Adrenal gland (tissue), 12 donors: Measurements from ENCODE around the gene UMOD. TPM values are rescaled to one million over a fixed set of nuclear protein-coding genes. Genes with fewer than 3 reads are reported as not detected.

Experiments used
- DNase-seq, 7 donors: peaks; one replicate each; pipeline ENCODE4 v3.0.0-alpha.2; 2019 to 2020
- H3K27ac ChIP-seq, 5 donors: fragments of 200-600 bp; sonication (generic) in 4 of 5; 1 replicate in 3 of 5; 2 replicates in 2 of 5; pipeline versions ENCODE4 v1.5.1 to v1.8.0; 2016 to 2020; ENCODE audit warnings: mild to moderate bottlenecking in 1 of 5
- H3K27me3 ChIP-seq: fragments of 200-600 bp; 2 replicates; pipeline ENCODE4 v1.8.0; 2021
- H3K36me3 ChIP-seq, 2 donors: fragments of 200-600 bp; replicated peaks in 1 of 2; 1 replicate in 1 of 2; 2 replicates in 1 of 2; pipeline versions ENCODE4 v1.5.1 to v1.8.0; 2018 to 2022
- H3K4me1 ChIP-seq, 2 donors: fragments of 200-600 bp; replicated peaks in 1 of 2; 1 replicate in 1 of 2; 2 replicates in 1 of 2; pipeline versions ENCODE4 v1.5.1 to v1.8.0; 2018 to 2021
- H3K4me3 ChIP-seq, 4 donors: fragments of 200-600 bp; sonication (generic) in 3 of 4; one replicate each; pipeline ENCODE4 v1.5.1; 2016 to 2018
- H3K9me3 ChIP-seq, 3 donors: fragments of 200-600 bp; sonication (generic) in 1 of 3; replicated peaks in 1 of 3; 1 replicate in 2 of 3; 2 replicates in 1 of 3; pipeline versions ENCODE4 v1.5.1 to v1.8.0; 2016 to 2021
- POLR2A ChIP-seq, 2 donors: fragments of 450-650 bp; IDR thresholded peaks; one replicate each; pipeline ENCODE4 v1.6.1; 2017; ENCODE audit warnings: antibody characterized with exemption in 2 of 2, mild to moderate bottlenecking in 2 of 2, moderate library complexity in 1 of 2
- WGBS, 4 donors: extraction: QIAGEN DNeasy Blood & Tissue Kit in 2 of 4; methylation state at CpG; one replicate each; pipeline versions ENCODE4 v1.1.5 to v1.1.7; 2013 to 2017; 5-methylcytosine and 5-hydroxymethylcytosine counted together
- intact Hi-C, 2 donors: fragments of 100-400 bp; cut with DNase I; formaldehyde crosslinking; loops; one replicate each; pipeline versions ENCODE4 v1.14.1 to v1.15.0; 2022 to 2023
- polyA plus RNA-seq, 3 donors: library from polyadenylated mRNA; stranded (reverse); fragments of 200-250 nt in 2 of 3; fragments of 350-450 nt in 1 of 3; fragmentation: Illumina TruSeq in 1 of 3; extraction: RNeasy Lipid Tissue Mini Kit (QIAGEN cat#74804) in 1 of 3; gene quantifications; one replicate each; pipeline ENCODE4 v1.2.3, GENCODE V29; 2013 to 2014
- total RNA-seq, 9 donors: library from RNA; depleted of rRNA in 4 of 9; stranded (reverse); fragments of >200 nt in 4 of 9; fragments of 120-200 nt in 1 of 9; fragmentation: NEBNext Ultra II Directional in 1 of 9; extraction: Animal tissue kit (Norgen Biotek cat#: 25700) in 1 of 9; gene quantifications; one replicate each; pipeline versions ENCODE4 v1.1.0 to v1.2.4, GENCODE V29; 2013 to 2023
- TF ChIP-seq, protein P1 (sequence below), 6 experiments: fragments of 450-650 bp in 4 of 6; fragments of 200-600 bp in 2 of 6; sonication (generic) in 1 of 6; IDR thresholded peaks; 1 replicate in 5 of 6; 2 replicates in 1 of 6; pipeline versions ENCODE4 v1.5.1 to v1.8.0; 2016 to 2021; ENCODE audit warnings: antibody characterized with exemption in 6 of 6, mild to moderate bottlenecking in 2 of 6, moderate library complexity in 1 of 6
- donor health status: healthy with polysubstance abuse.
- donor health status: Bipolar disorder and iron deficiency.
- donor health status: DM: yes; HTN: yes; CAD: no.
- donor health status: DM: no; HTN: no; CAD: no.
- donor health status: DM: no; HTN: no; CAD: no.
- donor health status: DM: yes; HTN: yes; CAD: no.

The UMOD gene
- total and polyA plus RNA-seq, 12 donors, result not detected

DNA sequence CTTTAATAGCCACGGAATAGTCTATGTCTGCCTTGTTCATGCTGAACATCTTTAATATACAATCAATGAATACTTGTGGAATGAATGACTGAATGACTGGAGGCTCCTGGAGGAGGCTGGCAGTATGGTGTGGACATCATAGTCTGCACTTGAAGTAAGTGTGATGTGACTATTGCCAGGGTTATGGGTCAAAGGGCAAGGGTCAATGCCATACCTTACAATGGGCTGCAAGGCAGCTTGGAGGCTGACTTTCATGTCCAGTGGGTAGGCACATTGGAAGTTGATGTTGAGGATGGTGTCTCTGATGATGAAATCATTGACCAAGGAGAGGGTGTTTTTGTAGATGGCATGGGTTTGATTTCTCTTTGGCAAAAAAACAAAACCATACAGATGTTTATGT lies 33.1 kb downstream of the UMOD start:
- WGBS, 4 donors, result 42 to 78% (median 59%) methylated on average over 1 of the region's 1 CpG

DNA sequence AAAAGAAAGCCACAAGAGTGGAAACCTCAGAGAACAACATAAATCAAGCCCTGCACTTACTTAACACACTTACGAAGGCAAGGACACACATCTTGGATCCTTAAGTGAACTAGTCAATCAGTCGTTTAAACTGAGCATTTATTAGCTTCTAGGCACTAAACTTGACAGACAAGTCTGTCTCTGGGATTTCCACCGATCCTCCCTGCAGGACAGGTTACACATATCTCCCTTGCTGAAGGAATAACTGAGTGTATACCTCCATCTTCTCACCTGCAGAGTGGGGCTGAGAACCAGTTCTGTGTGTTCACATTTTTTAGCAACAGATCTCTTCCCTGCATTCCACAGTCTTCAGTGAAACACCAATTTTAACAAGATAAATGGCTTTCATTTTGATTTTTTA lies 34.1 kb downstream of the UMOD start:
- DNase-seq, result no peak
- H3K9me3 ChIP-seq, result no peaks in the 10 kb centered on the region
- no peak overlapping the region for H3K27ac ChIP-seq
- intact Hi-C loops, result no loop called here
- no peaks in the 10 kb centered on the region for H3K36me3 ChIP-seq
- H3K4me3 ChIP-seq, result no peak overlapping the region
- H3K27me3 ChIP-seq, result peaks cover 5% of the 10 kb centered on the region
- no peaks in the 10 kb centered on the region for H3K4me1 ChIP-seq
- 38 to 50% (median 40%) methylated on average over 3 of the region's 3 CpGs for WGBS, 4 donors
- no peak for TF ChIP-seq POLR2A (IDR thresholded peaks at IDR 0.05)
- TF ChIP-seq, protein P1, sequence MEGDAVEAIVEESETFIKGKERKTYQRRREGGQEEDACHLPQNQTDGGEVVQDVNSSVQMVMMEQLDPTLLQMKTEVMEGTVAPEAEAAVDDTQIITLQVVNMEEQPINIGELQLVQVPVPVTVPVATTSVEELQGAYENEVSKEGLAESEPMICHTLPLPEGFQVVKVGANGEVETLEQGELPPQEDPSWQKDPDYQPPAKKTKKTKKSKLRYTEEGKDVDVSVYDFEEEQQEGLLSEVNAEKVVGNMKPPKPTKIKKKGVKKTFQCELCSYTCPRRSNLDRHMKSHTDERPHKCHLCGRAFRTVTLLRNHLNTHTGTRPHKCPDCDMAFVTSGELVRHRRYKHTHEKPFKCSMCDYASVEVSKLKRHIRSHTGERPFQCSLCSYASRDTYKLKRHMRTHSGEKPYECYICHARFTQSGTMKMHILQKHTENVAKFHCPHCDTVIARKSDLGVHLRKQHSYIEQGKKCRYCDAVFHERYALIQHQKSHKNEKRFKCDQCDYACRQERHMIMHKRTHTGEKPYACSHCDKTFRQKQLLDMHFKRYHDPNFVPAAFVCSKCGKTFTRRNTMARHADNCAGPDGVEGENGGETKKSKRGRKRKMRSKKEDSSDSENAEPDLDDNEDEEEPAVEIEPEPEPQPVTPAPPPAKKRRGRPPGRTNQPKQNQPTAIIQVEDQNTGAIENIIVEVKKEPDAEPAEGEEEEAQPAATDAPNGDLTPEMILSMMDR (IDR thresholded peaks at IDR 0.05), result no peak

More for the DNA sequence above, 33.1 kb downstream of the UMOD start:
- Histone ChIP-seq H3K4me1 (no peaks in the 10 kb centered on the region), H3K36me3 (no peaks in the 10 kb centered on the region), H3K27me3 (peaks cover 5% of the 10 kb centered on the region), H3K4me3 (no peak overlapping the region), H3K9me3 (no peaks in the 10 kb centered on the region), H3K27ac (no peak overlapping the region)
- intact Hi-C loops, result no loop called here
- DNase-seq, result no peak
- TF ChIP-seq, protein P1 (IDR thresholded peaks at IDR 0.05), result no peak
- no peak for TF ChIP-seq POLR2A (IDR thresholded peaks at IDR 0.05)

DNA sequence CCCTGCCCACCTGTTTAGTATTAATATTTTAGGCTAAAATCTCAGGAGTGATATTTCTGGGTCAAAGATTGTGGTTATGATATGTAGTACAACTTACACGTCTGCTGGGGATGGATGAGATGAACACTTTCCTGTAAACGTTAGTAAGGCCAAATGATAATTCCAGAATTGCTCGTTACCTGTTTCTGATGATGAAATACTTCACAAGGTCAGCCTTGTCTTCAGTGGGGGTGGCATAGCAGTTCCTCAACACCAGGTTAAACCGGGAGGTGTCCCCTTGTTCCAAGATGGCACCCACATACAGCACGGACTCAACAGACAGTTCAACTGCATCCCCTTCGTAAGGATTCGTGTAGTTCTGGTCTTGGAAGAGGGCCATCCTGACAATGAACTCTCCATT lies 34.5 kb downstream of the UMOD start:
- no peak overlapping the region for H3K4me3 ChIP-seq
- TF ChIP-seq, protein P1 (IDR thresholded peaks at IDR 0.05), result no peak
- TF ChIP-seq POLR2A (IDR thresholded peaks at IDR 0.05), result no peak
- no peaks in the 10 kb centered on the region for H3K36me3 ChIP-seq
- intact Hi-C loops, result no loop called here
- peaks cover 5% of the 10 kb centered on the region for H3K27me3 ChIP-seq
- no peak for DNase-seq
- no peaks in the 10 kb centered on the region for H3K4me1 ChIP-seq
- H3K9me3 ChIP-seq, result no peaks in the 10 kb centered on the region
- H3K27ac ChIP-seq, result no peak overlapping the region
- 62 to 71% (median 66%) methylated on average over 6 to 7 of the region's 7 CpGs for WGBS, 4 donors

DNA sequence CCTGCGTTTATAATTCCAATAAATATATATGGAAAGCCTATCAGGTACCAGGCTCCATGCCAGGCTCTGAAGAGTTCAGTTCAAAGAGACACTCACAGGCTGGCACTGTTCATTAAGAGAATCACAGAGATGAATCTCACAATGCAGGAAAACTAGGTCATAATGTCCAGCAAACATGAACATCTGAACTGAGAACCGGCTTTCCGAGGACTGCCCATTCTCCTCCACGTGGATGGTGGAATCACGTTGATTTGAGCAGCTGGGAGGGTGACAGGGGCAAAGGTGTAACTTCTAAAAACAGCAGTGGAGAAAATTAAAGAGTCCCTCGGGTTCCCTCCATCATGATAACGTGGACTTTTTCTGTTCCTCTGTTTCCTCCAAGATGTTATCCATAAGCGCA lies 35.4 kb downstream of the UMOD start:
- no peaks in the 10 kb centered on the region for H3K4me1 ChIP-seq
- no peaks in the 10 kb centered on the region for H3K9me3 ChIP-seq
- intact Hi-C loops, result no loop called here
- no peak for TF ChIP-seq POLR2A (IDR thresholded peaks at IDR 0.05)
- TF ChIP-seq, protein P1 (IDR thresholded peaks at IDR 0.05), result no peak
- WGBS, 4 donors, result 14 to 25% (median 19%) methylated on average over 8 of the region's 8 CpGs
- H3K4me3 ChIP-seq, result no peak overlapping the region
- H3K27ac ChIP-seq, result no peak overlapping the region
- H3K27me3 ChIP-seq, result peaks cover 5% of the 10 kb centered on the region
- no peaks in the 10 kb centered on the region for H3K36me3 ChIP-seq
- DNase-seq, result no peak
